ENCODE results near the gene ATP6V1B1. TPM values are rescaled to one million over a fixed set of nuclear protein-coding genes. Genes with fewer than 3 reads are reported as not detected.

Gene ATP6V1B1
- total and polyA plus RNA-seq, 12 donors: 0.14 to 4.6 (median 0.69) TPM; not detected in 4

GRCh38 chr2:70902579-70902978, 33.1 kb upstream of the ATP6V1B1 start:
- no peak overlapping the region for H3K4me3 ChIP-seq
- H3K4me1 ChIP-seq (replicated peaks in 1 of 2): peaks cover 6 to 15% of the 10 kb centered on the region in 2 donors
- no peaks in the 10 kb centered on the region for H3K36me3 ChIP-seq (replicated peaks in 1 of 2)
- TF ChIP-seq POLR2A (IDR thresholded peaks at IDR 0.05): no peak
- no peak for TF ChIP-seq CTCF (IDR thresholded peaks at IDR 0.05)
- 88 to 99% (median 92%) methylated on average over 2 of the region's 2 CpGs for WGBS, 4 donors
- H3K27me3 ChIP-seq: peaks cover 55% of the 10 kb centered on the region
- no peak overlapping the region for H3K27ac ChIP-seq
- no peaks in the 10 kb centered on the region for H3K9me3 ChIP-seq (replicated peaks in 1 of 3)
- intact Hi-C loops (cut with DNase I): no loop called here
- no peak for DNase-seq

- Histone ChIP-seq H3K4me3 (no peak overlapping the region), H3K36me3 (replicated peaks in 1 of 2) (no peaks in the 10 kb centered on the region), H3K27me3 (peaks cover 49% of the 10 kb centered on the region), H3K27ac (no peak overlapping the region), H3K4me1 (replicated peaks in 1 of 2) (peaks cover 6 to 19% of the 10 kb centered on the region in 2 donors), H3K9me3 (replicated peaks in 1 of 3) (no peaks in the 10 kb centered on the region)
- intact Hi-C loops (cut with DNase I): no loop called here
- no peak for DNase-seq
- TF ChIP-seq CTCF (IDR thresholded peaks at IDR 0.05) (no peak), POLR2A (IDR thresholded peaks at IDR 0.05) (no peak)
Measured at GRCh38 chr2:70903171-70903570, 32.5 kb upstream of the ATP6V1B1 start.

GRCh38 chr2:70903641-70904340, 31.9 kb upstream of the ATP6V1B1 start:
- Histone ChIP-seq H3K4me1 (replicated peaks in 1 of 2) (peaks cover 6 to 19% of the 10 kb centered on the region in 2 donors), H3K4me3 (no peak overlapping the region), H3K9me3 (replicated peaks in 1 of 3) (no peaks in the 10 kb centered on the region), H3K36me3 (replicated peaks in 1 of 2) (no peaks in the 10 kb centered on the region), H3K27me3 (peaks cover 43% of the 10 kb centered on the region), H3K27ac (no peak overlapping the region)
- 70 to 87% (median 79%) methylated on average over 8 to 25 of the region's 25 CpGs for WGBS, 4 donors
- intact Hi-C loops (cut with DNase I): no loop called here
- TF ChIP-seq POLR2A (IDR thresholded peaks at IDR 0.05) (no peak), CTCF (IDR thresholded peaks at IDR 0.05) (no peak)
- no peak for DNase-seq

- intact Hi-C loops (cut with DNase I): no loop called here
- Histone ChIP-seq H3K27ac (no peak overlapping the region), H3K9me3 (replicated peaks in 1 of 3) (peaks cover 0 to under 1% (median 0%) of the 10 kb centered on the region in 3 donors), H3K27me3 (peaks cover 38% of the 10 kb centered on the region), H3K4me3 (no peak overlapping the region), H3K4me1 (replicated peaks in 1 of 2) (peaks cover 6 to 19% of the 10 kb centered on the region in 2 donors), H3K36me3 (replicated peaks in 1 of 2) (no peaks in the 10 kb centered on the region)
- TF ChIP-seq CTCF (IDR thresholded peaks at IDR 0.05) (no peak), POLR2A (IDR thresholded peaks at IDR 0.05) (no peak)
- DNase-seq: peak in 2 of 7 donors; percentile 11 to 37
- 57 to 67% (median 64%) methylated on average over 19 to 56 of the region's 56 CpGs for WGBS, 4 donors
Measured at GRCh38 chr2:70904371-70905216, 31.1 kb upstream of the ATP6V1B1 start.
